Endothelial cell of umbilical vein (primary cell): ENCODE results near the gene MTPN. TPM values are rescaled to one million over a fixed set of nuclear protein-coding genes. Genes with fewer than 3 reads are reported as not detected.

Experiments
- BruUV-seq: library from RNA; stranded (reverse); fragments of 400-500 nt; replicated peaks from 2 replicates; lab custom pipeline; 2021; lab: Mats Ljungman, UMichigan
- CTCF ChIA-PET: fragments of 300-600, 350-600 bp; sonication (Branson Sonifier 250); formaldehyde crosslinking; loops from one replicate; lab custom pipeline; 2021; ENCODE audit warnings: antibody characterized with exemption, inconsistent platforms; lab: Charles Lee
- POLR2A ChIA-PET: fragments of 300-600, 350-600 bp; sonication (Branson Sonifier 250); formaldehyde crosslinking; loops from one replicate; lab custom pipeline; 2021; ENCODE audit warnings: antibody characterized with exemption, inconsistent platforms; lab: Charles Lee
- DNase-seq: peaks from one replicate; pipeline ENCODE4 v3.0.0-alpha.2; 2011; ENCODE audit warnings: low read depth, low spot score
- FAIRE-seq: peaks from 2 replicates; lab custom pipeline; 2011; peaks lifted over from hg19 to GRCh38; lab: Jason Lieb, UNC
- H2AFZ ChIP-seq: 2 replicates; pipeline ENCODE4 v1.6.0; 2012; ENCODE audit warnings: low read depth, low read length, control low read depth, inconsistent platforms
- H3K27ac ChIP-seq: 2 replicates; pipeline ENCODE4 v1.5.1; 2011; ENCODE audit warnings: low read depth, mild to moderate bottlenecking, control low read depth, low read length, moderate library complexity; ENCODE audit not compliant: insufficient read depth
- H3K27me3 ChIP-seq, 2 experiments: 2 replicates each; pipeline versions ENCODE4 v1.6.0 to v1.6.1; 2011; ENCODE audit warnings: low read length in 2 of 2, mixed read lengths in 1 of 2; ENCODE audit not compliant: control insufficient read depth in 2 of 2, insufficient read depth in 2 of 2
- H3K36me3 ChIP-seq, 2 experiments: 2 replicates in 1 of 2; 3 replicates in 1 of 2; pipeline ENCODE4 v1.5.1; 2011; ENCODE audit warnings: low read length in 2 of 2, mild to moderate bottlenecking in 1 of 2, moderate library complexity in 1 of 2; ENCODE audit not compliant: control insufficient read depth in 2 of 2, insufficient read depth in 2 of 2; ENCODE audit errors: extremely low read depth in 1 of 2
- H3K4me1 ChIP-seq: 3 replicates; pipeline ENCODE4 v1.5.1; 2011; ENCODE audit warnings: mild to moderate bottlenecking, low read length; ENCODE audit not compliant: control insufficient read depth, insufficient read depth; ENCODE audit errors: extremely low read depth
- H3K4me2 ChIP-seq: 2 replicates; pipeline ENCODE4 v1.6.1; 2011; ENCODE audit warnings: low read length, control low read depth, mixed read lengths; ENCODE audit not compliant: insufficient read depth
- H3K4me3 ChIP-seq, 3 experiments: fragments of 200-600 bp in 1 of 3; sonication (generic), shearing (Covaris generic) in 1 of 3; replicated peaks in 1 of 3; 2 replicates each; pipeline ENCODE4 v1.5.1; 2011 to 2016; ENCODE audit warnings: control low read depth in 3 of 3, low read length in 3 of 3, mild to moderate bottlenecking in 2 of 3, inconsistent platforms in 1 of 3, low read depth in 1 of 3, moderate library complexity in 1 of 3; ENCODE audit not compliant: insufficient read depth in 1 of 3
- H3K79me2 ChIP-seq: 2 replicates; pipeline ENCODE4 v1.6.0; 2012; ENCODE audit warnings: low read length, inconsistent platforms; ENCODE audit not compliant: control insufficient read depth, insufficient read depth
- H3K9ac ChIP-seq: replicated peaks from 2 replicates; pipeline ENCODE3; 2011; ENCODE audit warnings: low read length, control low read depth; ENCODE audit not compliant: insufficient read depth; ENCODE audit errors: extremely low read depth
- H3K9me1 ChIP-seq: replicated peaks from 3 replicates; pipeline ENCODE4 v1.6.0; 2011; ENCODE audit warnings: mild to moderate bottlenecking, low read length; ENCODE audit not compliant: control insufficient read depth, insufficient read depth; ENCODE audit errors: extremely low read depth
- H3K9me3 ChIP-seq: replicated peaks from 2 replicates; pipeline ENCODE4 v1.5.1; 2012; ENCODE audit warnings: low read length, inconsistent platforms; ENCODE audit not compliant: control insufficient read depth, insufficient read depth
- H4K20me1 ChIP-seq: replicated peaks from 2 replicates; pipeline ENCODE3; 2011; ENCODE audit warnings: mild to moderate bottlenecking, low read length; ENCODE audit not compliant: control insufficient read depth, insufficient read depth; ENCODE audit errors: extremely low read depth
- EZH2 ChIP-seq: IDR thresholded peaks from 2 replicates; pipeline ENCODE4 v1.6.1; 2012; ENCODE audit warnings: borderline replicate concordance, low read depth, mild to moderate bottlenecking, moderate library complexity, low read length, inconsistent platforms; ENCODE audit not compliant: severe bottlenecking
- FOS ChIP-seq: IDR thresholded peaks from 2 replicates; pipeline ENCODE4 v1.6.1; 2011; ENCODE audit warnings: mild to moderate bottlenecking, low read length, moderate library complexity, borderline replicate concordance; ENCODE audit not compliant: insufficient read depth
- GATA2 ChIP-seq: IDR thresholded peaks from 2 replicates; pipeline ENCODE4 v1.7.0; 2011; ENCODE audit warnings: low read depth, mild to moderate bottlenecking, moderate library complexity, mixed read lengths, low read length; ENCODE audit not compliant: insufficient read length, insufficient read depth
- JUN ChIP-seq: IDR thresholded peaks from 2 replicates; pipeline ENCODE4 v1.6.1; 2011; ENCODE audit warnings: borderline replicate concordance, low read depth; ENCODE audit not compliant: insufficient read length, insufficient read depth
- MAX ChIP-seq: IDR thresholded peaks from 2 replicates; pipeline ENCODE4 v1.6.1; 2011; ENCODE audit not compliant: insufficient read depth, insufficient read length
- MYC ChIP-seq: IDR thresholded peaks from one replicate; pipeline ENCODE4 v1.6.1; 2011; ENCODE audit warnings: mild to moderate bottlenecking, low read depth, low read length
- POLR2A ChIP-seq: IDR thresholded peaks from 2 replicates; pipeline ENCODE4 v1.6.1; 2012; ENCODE audit warnings: low read depth, mild to moderate bottlenecking, control low read depth, low read length
- POLR2AphosphoS5 ChIP-seq: IDR thresholded peaks from 2 replicates; pipeline ENCODE4 v1.6.1; 2012; ENCODE audit warnings: low read depth, mild to moderate bottlenecking, control low read depth, low read length, moderate library complexity; ENCODE audit not compliant: insufficient read depth
- dilution Hi-C: fragments of 300-500 bp; cut with MboI; formaldehyde crosslinking; loops from one replicate; pipeline ENCODE4 v1.15.0; 2019; ENCODE audit warnings: low sequenced_read_pairs; ENCODE audit not compliant: extremely low pct_ligation_motif_present
- intact Hi-C: fragments of 100-400 bp; cut with micrococcal nuclease; formaldehyde crosslinking; loops from one replicate; pipeline ENCODE4 v1.10.0; 2022
- polyA plus RNA-seq, 4 experiments: library from polyadenylated mRNA; depleted of rRNA in 3 of 4; stranded (reverse) in 3 of 4; unstranded in 1 of 4; fragments of >200 nt; gene quantifications; 2 replicates each; pipeline versions ENCODE4 v1.2.1 to v1.2.3, GENCODE V29; 2011 to 2012; ENCODE audit warnings: missing spikeins in 1 of 4
- total RNA-seq: library from RNA; stranded (reverse); gene quantifications from 2 replicates; pipeline ENCODE4 v1.2.3, GENCODE V29; 2021
- TF ChIP-seq, protein P1 (sequence below), 2 donors: IDR thresholded peaks; 1 replicate in 1 of 2; 2 replicates in 1 of 2; pipeline ENCODE4 v1.5.1; 2011; ENCODE audit warnings: low read length in 2 of 2, mild to moderate bottlenecking in 2 of 2, moderate library complexity in 2 of 2, control low read depth in 1 of 2, inconsistent platforms in 1 of 2, low read depth in 1 of 2; ENCODE audit not compliant: insufficient read depth in 1 of 2; ENCODE audit errors: extremely low read depth in 1 of 2

MTPN gene
- total and polyA plus RNA-seq, 2 donors (not counting 3 experiments of a cell fraction or from before 2014, with no cell fraction given), result 58.1 to 174 TPM

- no peaks in the 10 kb centered on the region for H3K4me1 ChIP-seq
- H3K9me1 ChIP-seq, result no peaks in the 10 kb centered on the region
- peaks cover 4 to 17% of the 10 kb centered on the region in 2 experiments for H3K36me3 ChIP-seq
- H4K20me1 ChIP-seq, result peaks cover 8% of the 10 kb centered on the region
- H3K9me3 ChIP-seq, result no peaks in the 10 kb centered on the region
- ChIA-PET CTCF (no interaction called here), POLR2A (no interaction called here)
- no peak overlapping the region for H3K4me3 ChIP-seq
- H2AFZ ChIP-seq, result no peak overlapping the region
- no peaks in the 10 kb centered on the region for H3K27me3 ChIP-seq
- no peak overlapping the region for H3K4me2 ChIP-seq
- H3K27ac ChIP-seq, result no peak overlapping the region
- H3K9ac ChIP-seq, result no peak overlapping the region
- no peak for FAIRE-seq
- peaks cover 80% of the 10 kb centered on the region for H3K79me2 ChIP-seq
- dilution Hi-C loops, result no loop called here
- BruUV-seq, result no TSS peak
- TF ChIP-seq, protein P1, sequence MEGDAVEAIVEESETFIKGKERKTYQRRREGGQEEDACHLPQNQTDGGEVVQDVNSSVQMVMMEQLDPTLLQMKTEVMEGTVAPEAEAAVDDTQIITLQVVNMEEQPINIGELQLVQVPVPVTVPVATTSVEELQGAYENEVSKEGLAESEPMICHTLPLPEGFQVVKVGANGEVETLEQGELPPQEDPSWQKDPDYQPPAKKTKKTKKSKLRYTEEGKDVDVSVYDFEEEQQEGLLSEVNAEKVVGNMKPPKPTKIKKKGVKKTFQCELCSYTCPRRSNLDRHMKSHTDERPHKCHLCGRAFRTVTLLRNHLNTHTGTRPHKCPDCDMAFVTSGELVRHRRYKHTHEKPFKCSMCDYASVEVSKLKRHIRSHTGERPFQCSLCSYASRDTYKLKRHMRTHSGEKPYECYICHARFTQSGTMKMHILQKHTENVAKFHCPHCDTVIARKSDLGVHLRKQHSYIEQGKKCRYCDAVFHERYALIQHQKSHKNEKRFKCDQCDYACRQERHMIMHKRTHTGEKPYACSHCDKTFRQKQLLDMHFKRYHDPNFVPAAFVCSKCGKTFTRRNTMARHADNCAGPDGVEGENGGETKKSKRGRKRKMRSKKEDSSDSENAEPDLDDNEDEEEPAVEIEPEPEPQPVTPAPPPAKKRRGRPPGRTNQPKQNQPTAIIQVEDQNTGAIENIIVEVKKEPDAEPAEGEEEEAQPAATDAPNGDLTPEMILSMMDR (IDR thresholded peaks at IDR 0.05; ENCODE audit: extremely low read depth in 1 of 2, insufficient read depth in 1 of 2, low read depth in 1 of 2, low read length in 2 of 2), result no peak
- no peak for TF ChIP-seq MYC
- TF ChIP-seq GATA2, result no peak
- no peak for TF ChIP-seq POLR2A
- TF ChIP-seq EZH2, result no peak
- no peak for TF ChIP-seq MAX
- no peak for TF ChIP-seq FOS
- no peak for TF ChIP-seq POLR2AphosphoS5
- TF ChIP-seq JUN, result no peak
- intact Hi-C loops, result no loop called here
- DNase-seq, result no peak
Measured at GRCh38 chr7:135950429-135950828, 26.7 kb downstream of the MTPN start.
